ENCODE measurements around the gene GRID1. TPM values are rescaled to one million over a fixed set of nuclear protein-coding genes. Genes with fewer than 3 reads are reported as not detected.

Gene GRID1
- total and polyA plus RNA-seq, 10 of the 15 experiments (the other 5 are each of a cell fraction or from before 2014, with no cell fraction given): 0.04 to 0.62 (median 0.08) TPM; not detected in 5

GRCh38 chr10:86376852-86377796, 10.5 kb upstream of the GRID1 start:
- no peak for DNase-seq (ENCODE audit: low read depth, low spot score)
- H3K79me2 ChIP-seq (ENCODE audit: control insufficient read depth, insufficient read depth, low read length): no peaks in the 10 kb centered on the region; the same call in 1 of the 2 replicates
- H3K4me3 ChIP-seq: 0 out of 2 replicates have a peak overlapping the region, but pooled peaks have one; percentile 32
- H3K9ac ChIP-seq (ENCODE audit: control insufficient read depth, insufficient read depth, low read length): no peak overlapping the region
- intact Hi-C loops (cut with micrococcal nuclease; ENCODE audit: unreplicated experiment) (loop anchor here (1.0 to 10.0 kb wide), 5 partner anchors 115 to 1450 kb away; no protein-coding TSS in a partner anchor), in situ Hi-C loops (cut with MboI) (loop anchor here (10.0 kb wide), 1 partner anchor 832 kb away; no protein-coding TSS in a partner anchor)
- H3K9me3 ChIP-seq (replicated peaks; ENCODE audit: control insufficient read depth, insufficient read depth, low read length): no peaks in the 10 kb centered on the region
- ChIA-PET CTCF (interaction anchor here (0.8 to 2.5 kb wide), 11 partner anchors 9 to 381 kb away, joined by 3 to 20 read pairs (median 4); no protein-coding TSS in a partner anchor), RAD21 (ENCODE audit: unreplicated experiment) (interaction anchor here (1.0 to 1.9 kb wide), 2 partner anchors 11 to 208 kb away, joined by 3 to 5 read pairs; no protein-coding TSS in a partner anchor), POLR2A (no interaction called here), SMC1A (ENCODE audit: uncharacterized antibody, unreplicated experiment) (interaction anchor here (0.6 to 1.6 kb wide), 5 partner anchors 8 to 906 kb away, joined by 3 to 4 read pairs (median 3); no protein-coding TSS in a partner anchor)
- H3K4me2 ChIP-seq (ENCODE audit: control insufficient read depth, insufficient read depth): peak overlapping the region; percentile 45
- H3K27me3 ChIP-seq (replicated peaks in 1 of 2; ENCODE audit: control insufficient read depth in 2 of 2, insufficient read depth in 2 of 2, low read length in 1 of 2): no peaks in the 10 kb centered on the region; a peak in 1 of 4 replicates
- 23% methylated on average over 68 of the region's 68 CpGs for WGBS (ENCODE audit: insufficient coverage, insufficient replicate concordance, low lambda C conversion rate, missing lambda C conversion rate)
- H3K27ac ChIP-seq (ENCODE audit: control insufficient read depth, insufficient read depth): no peak overlapping the region
- no TSS peak for BruUV-seq (replicated peaks)
- no peak overlapping the region; the same call in 1 of the 2 replicates for H2AFZ ChIP-seq (ENCODE audit: control insufficient read depth, low read depth, low read length)
- no peaks in the 10 kb centered on the region for H4K20me1 ChIP-seq (ENCODE audit: control insufficient read depth, insufficient read depth)
- no peaks in the 10 kb centered on the region for H3K4me1 ChIP-seq (ENCODE audit: control insufficient read depth, insufficient read depth, low read length)
- peak; percentile 99 for ATAC-seq
- H3K36me3 ChIP-seq (ENCODE audit: control insufficient read depth in 2 of 2, insufficient read depth in 2 of 2, low read length in 1 of 2): peaks cover 0 to 3% of the 10 kb centered on the region in 2 experiments; a peak in 1 of 4 replicates
- FAIRE-seq: peak; percentile 77
- TF ChIP-seq MEF2B (IDR thresholded peaks at IDR 0.05; ENCODE audit: partially characterized antibody, poor library complexity, severe bottlenecking) (no peak), SMAD5 (IDR thresholded peaks at IDR 0.05; ENCODE audit: low read depth) (no peak), RAD51 (IDR thresholded peaks at IDR 0.05) (no peak), ZNF622 (IDR thresholded peaks at IDR 0.05) (no peak), POLR2A (IDR thresholded peaks at IDR 0.05; ENCODE audit: low read depth, low read length) (no peak), USF2 (IDR thresholded peaks at IDR 0.05; ENCODE audit: borderline replicate concordance, low read depth, low read length) (no peak), TBL1XR1 (IDR thresholded peaks at IDR 0.05; ENCODE audit: low read depth, low read length) (no peak), IRF4 (IDR thresholded peaks at IDR 0.05; ENCODE audit: low read depth, low read length) (no peak), ZSCAN29 (IDR thresholded peaks at IDR 0.05) (peak; percentile 65; the same call in 1 of the 2 replicates), CBX5 (IDR thresholded peaks at IDR 0.05; ENCODE audit: low read depth) (no peak), KLF5 (IDR thresholded peaks at IDR 0.05; ENCODE audit: partially characterized antibody) (no peak), ZNF217 (IDR thresholded peaks at IDR 0.05) (no peak), RBBP5 (conservative IDR thresholded peaks at IDR 0.05) (no peak), MYC (IDR thresholded peaks at IDR 0.05; ENCODE audit: insufficient read depth, insufficient read length, insufficient replicate concordance, low read length, severe bottlenecking) (no peak), PAX5 (IDR thresholded peaks at IDR 0.05; ENCODE audit: borderline replicate concordance, low read depth, low read length) (no peak; the same call in 1 of the 2 replicates), ESRRA (IDR thresholded peaks at IDR 0.05; ENCODE audit: low read length) (no peak), KDM1A (IDR thresholded peaks at IDR 0.05; ENCODE audit: borderline replicate concordance) (no peak), ATF7 (IDR thresholded peaks at IDR 0.05; ENCODE audit: low read depth) (no peak), SP1 (IDR thresholded peaks at IDR 0.05; ENCODE audit: low read depth, low read length) (no peak), WRNIP1 (IDR thresholded peaks at IDR 0.05; ENCODE audit: borderline replicate concordance, low read depth, low read length) (no peak), MEF2A (IDR thresholded peaks at IDR 0.05; ENCODE audit: insufficient read depth, low read depth, low read length) (no peak), RELB (IDR thresholded peaks at IDR 0.05; ENCODE audit: low read depth) (no peak)
